GM19438 (cell line): ENCODE results near the gene PLEKHA8.

Experiments
- ATAC-seq: cut with Tn5 transposase; IDR thresholded peaks from one replicate; pipeline ENCODE4 v1.9.1; 2021; ENCODE audit warnings: low read depth; ENCODE audit not compliant: unreplicated experiment

Gene PLEKHA8

DNA sequence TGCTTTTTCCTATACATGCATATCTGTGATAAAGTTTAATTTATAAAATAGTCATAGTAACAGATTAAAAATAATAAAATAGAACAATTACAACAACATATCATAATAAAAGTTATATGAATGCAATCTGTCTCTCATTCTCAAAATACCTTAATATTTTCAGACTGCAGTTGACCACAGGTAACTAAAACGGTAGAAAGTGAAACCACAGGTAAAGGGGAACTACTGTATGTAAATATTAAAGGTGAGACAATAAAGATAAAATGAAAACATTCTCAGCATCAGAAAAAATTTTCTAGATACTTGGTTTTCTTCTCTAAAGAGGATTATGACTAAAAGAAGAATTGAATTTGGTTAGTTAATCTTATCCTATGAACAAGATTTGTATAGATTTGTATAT lies 7.7 kb upstream of the PLEKHA8 start:
- ATAC-seq, result no peak

DNA sequence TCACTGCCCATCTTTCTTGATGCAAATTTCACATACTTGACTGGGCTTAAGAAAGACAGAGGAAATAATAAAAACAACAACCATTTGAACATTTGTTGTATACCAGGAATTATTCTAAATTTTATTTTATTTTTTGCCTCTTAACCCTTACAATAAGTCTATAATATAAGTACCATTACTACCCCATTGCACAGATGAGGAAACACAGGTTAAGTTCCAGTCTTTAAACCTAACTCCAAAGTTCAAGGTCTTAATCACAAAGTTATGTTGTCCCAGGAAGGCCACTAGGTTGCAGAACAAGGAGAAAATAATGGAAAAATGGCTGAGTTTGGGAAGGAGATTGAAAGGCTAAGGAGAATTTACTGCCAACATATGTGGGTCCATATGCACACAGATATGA lies 5.2 kb upstream of the PLEKHA8 start:
- ATAC-seq, result no peak

DNA sequence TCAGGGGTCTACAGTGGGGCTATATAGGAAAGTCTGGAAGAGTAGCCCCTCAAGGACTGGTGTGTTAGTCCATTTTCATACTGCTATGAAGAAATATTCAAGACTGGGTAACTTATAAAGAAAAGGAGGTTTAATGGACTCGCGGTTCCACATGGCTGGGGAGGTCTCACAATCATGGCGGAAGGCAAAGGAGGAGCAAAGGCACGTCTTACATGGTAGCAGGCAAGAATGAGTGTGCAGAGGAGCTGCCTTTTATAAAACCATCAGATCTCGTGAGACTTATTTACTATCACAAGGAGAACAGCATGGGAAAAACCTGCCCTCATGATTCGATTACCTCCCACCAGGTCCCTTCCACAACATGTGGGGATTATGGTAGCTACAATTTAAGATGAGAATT lies 4.7 kb upstream of the PLEKHA8 start:
- no peak for ATAC-seq

DNA sequence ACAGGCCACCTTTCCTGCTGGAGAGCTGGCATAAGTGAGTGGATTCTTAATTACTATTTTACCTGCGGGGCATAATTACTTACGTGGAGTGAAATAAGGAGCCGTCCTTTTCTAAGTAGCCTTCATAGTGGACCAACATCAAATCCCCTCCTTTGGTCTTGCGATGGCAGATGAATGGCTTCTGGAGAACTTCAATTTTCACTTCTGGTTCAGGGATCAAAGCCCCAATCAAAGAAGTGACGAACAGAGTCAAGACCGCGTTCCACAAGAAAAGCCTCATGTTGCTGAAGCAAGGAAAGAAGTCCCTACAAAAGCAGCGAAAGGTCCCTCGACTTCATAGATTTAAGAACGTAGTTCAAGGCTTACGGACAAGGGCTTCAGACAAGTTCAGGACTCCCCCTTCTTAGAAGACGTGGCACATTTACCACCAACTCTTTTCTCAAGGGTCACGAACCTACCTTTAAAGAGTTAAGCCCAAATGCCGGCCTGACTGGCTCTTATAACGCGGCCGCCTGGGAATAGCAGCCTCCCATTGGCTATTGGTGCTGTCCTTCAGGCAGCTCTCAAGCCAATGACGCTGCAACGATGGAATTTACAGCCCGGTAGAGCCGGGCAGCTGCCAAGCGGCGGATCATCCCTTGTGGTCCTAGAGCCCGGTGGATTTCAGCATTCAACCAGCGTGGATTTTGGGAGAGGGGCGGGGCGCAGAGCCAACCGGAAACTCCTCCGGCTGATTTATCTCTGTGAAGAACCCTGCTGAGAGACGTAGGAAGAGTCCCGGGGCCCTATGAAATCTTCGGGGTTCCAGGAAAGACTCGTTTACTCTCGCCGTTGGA lies 1.8 kb upstream of the PLEKHA8 start, which contains the start of gene FKBP14:
Gene FKBP14, minus strand, starts transcription at position 474 of the 836 bp plus-strand sequence. Its CDS starts 194 bp downstream, at position 280.
- ATAC-seq, result peak; percentile 64

DNA sequence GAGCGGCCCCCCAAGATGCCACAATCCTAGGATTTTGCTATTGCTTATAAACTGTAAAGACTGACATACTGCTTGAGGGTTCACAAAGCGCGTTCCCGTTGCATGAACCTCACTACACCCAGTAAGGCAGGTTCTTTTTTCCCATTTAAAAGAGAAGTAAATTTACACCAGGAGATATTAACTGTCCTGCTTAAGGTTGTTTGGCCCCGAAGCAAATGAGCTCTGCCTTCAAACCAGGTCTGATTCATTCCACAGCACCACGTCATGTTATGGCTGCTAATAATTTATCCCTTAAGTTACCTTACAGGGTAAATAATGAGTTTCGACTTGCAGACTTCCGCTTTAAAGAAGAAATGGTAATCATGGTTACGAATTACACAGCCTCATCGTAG lies 1.2 kb upstream of the PLEKHA8 start:
- no peak for ATAC-seq

DNA sequence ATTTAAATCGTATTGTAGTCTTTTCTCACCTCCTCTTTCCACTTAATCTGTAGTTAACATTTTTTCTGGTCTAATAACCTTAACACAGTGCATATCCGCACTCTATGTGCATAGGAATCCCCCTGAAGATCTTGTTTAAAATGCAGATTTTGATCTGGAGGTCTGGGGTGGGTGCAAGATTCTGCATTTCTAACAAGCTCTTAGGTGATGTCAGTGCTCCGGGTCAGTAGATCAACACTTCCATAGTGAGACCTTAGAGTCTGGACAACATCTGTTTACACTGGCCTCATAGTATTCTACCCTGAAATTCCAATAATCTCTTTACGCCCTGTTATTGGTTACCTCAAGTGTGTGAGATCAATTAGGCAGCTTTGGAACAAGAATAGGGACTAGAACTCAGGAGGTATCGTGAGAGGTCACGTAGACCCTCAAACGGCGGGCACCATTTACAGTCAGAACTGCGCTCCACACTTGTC lies 434 bp upstream of the PLEKHA8 start:
- peak; percentile 0 for ATAC-seq

DNA sequence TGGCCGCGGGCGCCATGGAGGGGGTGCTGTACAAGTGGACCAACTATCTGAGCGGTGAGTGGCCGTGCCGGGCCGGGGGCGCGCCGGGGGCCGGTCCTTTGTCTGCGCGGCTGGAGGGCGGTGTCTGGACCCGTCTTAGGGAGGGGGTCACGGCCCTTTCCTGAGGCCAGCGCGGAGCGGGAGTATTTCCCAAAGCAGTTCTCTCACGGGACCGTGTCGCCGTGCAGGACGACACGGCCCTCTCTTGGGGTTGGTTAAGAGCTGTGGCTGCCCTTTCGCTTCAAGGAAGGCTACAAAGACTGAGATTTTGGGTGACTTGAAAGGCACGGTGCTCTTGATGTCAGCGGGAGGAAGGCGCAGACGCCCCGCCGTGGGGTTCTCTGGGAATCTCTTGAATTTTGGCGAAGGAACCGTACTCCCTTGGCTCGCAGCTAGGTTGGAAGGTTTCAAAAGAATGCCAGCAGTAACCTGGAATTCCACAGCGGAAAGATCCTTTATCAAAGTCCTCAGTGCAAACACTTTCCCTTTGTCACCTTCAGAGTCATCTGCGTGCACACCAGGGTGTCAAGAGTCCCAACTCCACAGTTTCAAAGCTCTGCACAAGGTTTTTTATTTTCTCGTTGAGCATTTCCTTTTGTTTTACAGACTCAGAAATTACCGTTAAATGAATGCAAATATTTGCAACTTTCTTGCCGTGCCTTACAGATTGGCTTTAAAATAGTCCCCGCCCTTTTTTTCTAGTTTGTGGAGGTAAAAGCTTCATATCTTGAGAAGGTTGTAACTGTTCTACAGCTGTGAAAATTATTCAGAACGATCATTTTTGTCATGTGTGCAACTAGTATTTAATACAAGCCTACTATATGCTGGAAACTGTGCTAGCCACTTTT lies 780 bp downstream of the PLEKHA8 start:
- ATAC-seq, result peak; percentile 19

DNA sequence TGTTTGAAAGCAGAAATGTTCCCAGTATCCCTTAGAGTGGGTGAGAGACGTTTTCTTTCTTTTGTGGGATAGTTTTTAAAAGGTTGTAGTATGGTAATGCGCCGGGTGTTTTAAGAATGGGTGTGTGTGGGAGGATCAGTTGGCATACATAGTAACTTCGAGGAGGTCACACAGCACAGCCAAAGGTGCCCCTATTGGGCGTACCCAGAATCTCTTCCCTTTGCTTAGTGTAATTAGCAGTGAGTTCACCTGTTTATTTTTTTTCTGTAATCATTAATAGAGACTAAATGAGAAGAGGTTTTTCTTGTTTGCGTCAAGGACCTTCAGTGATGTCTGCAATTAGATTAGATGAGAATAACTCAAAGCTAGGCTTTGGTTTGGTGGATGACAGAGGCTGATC lies 1.5 kb downstream of the PLEKHA8 start:
- ATAC-seq, result no peak

DNA sequence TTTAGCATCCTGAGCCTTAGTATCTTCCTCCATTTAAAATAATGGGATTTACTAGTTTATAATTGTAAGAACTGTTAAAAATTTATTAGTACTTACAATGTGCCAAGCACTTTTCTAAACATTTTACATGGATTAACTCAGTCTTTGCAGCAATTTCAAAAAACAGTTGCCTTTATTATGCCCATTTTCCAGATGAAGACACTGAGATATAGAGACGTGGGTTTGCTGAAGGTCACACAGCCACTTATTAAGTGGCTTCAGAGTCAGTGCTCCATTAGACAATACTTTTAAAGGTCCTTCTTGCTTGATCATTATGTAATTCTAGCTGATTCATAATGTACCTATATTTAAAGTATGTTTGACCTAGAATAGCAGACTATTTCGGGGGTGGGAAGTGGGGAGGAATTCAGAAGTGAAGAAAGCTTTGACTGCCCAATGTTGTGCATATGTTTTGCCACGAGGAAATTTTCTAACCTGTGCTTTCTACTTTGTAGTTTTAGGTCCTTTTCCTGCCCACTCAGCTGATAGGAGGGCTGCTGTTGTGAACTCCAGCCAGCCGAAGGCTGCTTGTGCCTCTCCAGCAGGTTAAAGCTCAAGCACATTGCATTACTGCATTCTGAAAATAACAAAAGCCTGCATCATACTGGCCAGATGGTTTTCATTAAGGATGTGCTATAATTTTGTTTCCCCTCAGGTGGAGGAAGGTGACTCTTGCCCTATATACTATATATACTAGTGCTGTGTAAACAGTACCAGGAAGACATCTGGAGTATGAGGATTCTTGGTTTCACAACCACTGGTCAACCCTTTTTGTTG lies 4.3 kb downstream of the PLEKHA8 start:
- ATAC-seq, result no peak

DNA sequence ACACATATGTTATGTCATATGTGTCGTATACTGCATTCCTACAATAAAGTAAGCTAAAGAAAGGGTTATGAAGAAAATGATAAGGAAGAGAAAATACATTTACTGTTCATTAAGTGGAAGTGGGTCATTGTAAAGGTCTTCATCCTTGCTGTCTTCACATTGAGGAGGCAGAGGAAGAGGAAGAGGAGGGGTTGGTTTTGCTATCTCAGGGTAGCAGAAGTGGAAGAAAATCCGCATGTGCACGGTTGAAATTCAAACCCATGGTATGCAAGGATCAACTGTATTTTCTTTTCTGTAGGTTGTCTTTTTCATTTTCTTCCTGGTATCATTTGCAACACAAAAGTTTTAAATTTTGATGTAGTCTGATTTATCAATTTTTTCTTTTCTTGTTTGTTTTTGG lies 6.3 kb downstream of the PLEKHA8 start:
- ATAC-seq, result no peak

DNA sequence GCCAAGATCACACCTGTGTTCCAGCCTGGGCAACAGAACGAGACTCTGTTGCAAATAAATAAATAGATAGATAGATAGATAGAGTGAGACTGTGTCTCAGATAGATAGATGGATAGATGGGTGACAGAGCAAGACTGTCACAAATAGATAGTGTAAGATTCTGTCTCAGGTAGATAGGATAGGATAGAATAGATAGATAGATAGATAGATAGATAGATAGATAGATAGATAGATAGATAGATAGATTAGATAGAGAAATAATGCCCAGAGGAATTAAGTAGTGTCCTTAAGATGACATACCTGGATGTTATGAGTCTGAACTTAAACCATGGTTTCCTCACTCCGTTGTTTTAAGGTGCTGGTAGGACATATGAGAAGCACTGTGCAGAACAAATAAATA lies 8.0 kb downstream of the PLEKHA8 start:
- no peak for ATAC-seq

DNA sequence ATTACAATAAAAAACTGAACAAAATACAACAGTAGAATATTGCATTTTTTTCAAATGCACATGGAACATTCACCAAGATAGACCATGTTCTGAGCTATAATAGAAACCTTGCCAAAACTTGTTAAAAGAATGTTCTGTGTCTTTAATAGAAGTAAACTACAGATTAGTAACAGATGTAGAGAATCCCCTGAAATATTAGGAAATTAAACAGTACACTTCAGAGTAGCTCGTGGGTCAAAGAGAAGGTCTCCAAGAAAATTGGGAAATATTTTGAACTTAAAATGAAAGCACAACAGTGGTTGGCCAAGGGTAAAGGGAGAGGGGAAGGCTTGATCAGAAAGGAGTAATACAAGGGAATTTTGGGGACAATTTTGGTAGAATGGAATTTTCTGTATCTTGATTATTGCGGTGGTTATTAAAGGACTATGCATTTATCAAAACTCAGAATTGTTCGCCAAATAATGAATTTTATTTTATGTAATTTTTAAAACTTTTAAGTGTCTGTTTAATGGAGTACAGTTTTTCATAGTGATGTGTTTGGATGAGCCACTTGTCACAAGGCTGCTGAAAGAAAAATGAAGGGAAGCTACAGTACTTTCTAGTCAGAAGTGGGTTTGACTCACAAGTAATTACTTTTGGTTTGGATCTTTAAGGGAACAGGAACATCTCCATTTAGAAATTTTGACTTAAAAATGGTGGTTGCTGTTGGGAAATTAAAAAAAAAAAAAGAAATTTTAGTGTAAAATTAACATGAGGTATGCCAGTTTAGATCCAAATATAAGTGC lies 10.2 kb downstream of the PLEKHA8 start:
- no peak for ATAC-seq

DNA sequence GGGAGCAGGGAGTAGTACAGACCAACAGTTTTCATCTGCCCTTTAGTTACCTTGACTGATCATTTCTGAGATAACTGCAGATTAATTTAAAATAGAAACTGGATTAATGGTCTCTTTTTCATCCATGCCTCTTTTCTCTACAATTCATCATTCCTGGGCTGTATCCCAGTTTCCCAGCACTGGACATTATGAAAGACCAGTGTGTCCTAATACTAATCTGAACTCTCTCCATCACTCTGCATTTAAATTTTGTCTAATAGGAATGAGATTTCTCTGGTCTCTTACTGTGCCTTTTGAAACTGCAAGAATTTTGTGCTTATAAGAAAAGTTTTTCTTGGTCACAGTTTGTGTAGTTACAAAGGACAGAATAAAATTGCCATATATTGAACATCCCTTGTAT lies 12.7 kb downstream of the PLEKHA8 start:
- no peak for ATAC-seq

DNA sequence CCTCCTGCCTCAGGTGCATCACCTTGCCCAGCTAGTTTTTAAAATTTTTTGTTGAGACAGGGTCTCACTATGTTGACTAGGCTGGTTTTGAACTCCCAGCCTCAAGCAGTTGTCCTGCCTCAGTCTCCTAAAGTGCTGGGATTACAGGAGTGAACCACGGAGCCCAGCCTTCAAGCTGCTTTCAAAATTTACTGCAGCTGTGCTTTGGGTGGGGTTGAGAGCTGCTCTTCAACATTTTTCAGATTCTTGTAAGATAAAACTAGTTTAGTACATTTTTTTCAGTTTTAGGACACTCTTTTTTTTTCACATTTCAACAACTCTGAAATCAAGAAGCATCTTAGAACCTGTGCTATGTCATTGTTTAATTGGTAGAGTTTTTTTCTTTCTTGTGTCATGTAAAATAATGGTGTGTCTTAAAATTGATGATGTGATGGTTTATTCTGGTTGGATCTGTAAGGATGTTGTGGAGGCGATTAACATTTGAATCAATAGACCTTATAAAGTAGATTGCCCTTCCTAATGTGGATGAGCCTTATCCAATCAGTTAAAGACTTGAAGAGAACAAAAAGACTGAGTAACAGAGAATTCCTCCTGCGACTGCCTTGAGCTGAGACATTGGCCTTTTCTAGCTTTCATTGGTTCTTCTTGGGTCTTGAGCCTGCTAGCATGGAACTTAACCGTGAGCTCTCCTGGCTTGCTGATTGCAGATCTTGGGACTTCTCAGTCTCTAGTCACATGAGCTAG lies 13.5 kb downstream of the PLEKHA8 start:
- ATAC-seq, result no peak

DNA sequence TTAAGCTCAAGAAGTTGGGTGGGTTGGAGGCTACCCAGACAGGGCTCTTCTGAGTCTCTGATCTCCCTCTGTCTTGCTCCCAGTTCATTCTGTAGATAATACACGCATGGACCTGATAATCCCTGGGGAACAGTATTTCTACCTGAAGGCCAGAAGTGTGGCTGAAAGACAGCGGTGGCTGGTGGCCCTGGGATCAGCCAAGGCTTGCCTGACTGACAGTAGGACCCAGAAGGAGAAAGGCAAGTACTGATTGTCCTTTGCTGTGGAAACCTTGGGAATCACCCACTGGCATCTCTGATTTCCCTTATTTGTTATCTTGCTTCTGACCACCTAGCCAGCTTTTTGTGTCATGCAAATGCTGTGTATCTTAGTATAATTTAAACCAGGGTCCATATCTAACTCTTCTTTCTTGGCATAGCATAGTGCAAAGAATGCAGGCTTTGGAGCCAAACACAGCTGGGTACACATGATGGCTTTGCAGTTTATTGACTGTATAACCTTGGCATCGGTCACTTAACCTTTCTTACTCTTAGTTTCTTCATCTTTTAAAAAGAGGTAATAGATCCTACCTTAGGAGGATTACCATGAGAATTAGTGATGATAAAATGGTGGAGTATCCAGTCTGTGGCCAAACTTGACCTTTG lies 18.0 kb downstream of the PLEKHA8 start:
- ATAC-seq, result no peak

DNA sequence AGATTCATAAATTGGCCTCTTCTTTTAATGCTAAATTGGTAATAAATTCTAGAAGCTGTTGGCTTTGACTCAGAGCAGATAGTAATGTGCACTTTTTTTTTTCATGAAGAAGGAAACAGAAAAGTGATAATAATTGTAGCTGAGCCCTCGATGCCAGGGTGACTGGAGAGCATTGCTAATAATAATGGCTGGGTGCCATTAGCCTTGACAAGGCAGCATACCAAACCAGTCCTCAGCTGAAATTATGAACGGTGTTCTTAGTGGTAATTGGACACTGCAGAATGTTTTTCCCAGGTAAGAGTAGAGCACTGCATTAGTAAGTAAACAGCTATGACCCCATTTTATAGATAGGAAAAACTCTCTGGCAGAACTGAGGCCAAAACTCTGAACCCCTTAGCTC lies 18.9 kb downstream of the PLEKHA8 start:
- no peak for ATAC-seq

DNA sequence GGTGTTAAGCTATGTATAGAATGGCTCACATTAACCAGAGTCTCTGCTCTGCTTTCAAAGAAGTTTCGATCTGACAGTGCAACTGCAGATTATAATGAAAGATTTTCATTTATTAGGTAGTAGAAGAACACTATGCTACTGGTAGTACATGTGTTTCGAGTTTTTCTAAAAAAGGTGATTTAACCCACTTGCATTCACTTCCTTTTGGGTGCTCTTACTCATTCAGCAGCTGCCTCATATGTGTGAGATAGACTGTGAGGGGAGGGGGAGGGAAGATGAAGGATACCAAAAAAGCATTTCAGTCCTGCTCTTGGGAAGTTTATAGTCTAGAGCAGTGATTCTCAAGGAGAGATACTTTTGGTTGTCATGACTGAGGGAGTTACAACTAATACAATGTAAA lies 20.4 kb downstream of the PLEKHA8 start:
- ATAC-seq, result no peak

DNA sequence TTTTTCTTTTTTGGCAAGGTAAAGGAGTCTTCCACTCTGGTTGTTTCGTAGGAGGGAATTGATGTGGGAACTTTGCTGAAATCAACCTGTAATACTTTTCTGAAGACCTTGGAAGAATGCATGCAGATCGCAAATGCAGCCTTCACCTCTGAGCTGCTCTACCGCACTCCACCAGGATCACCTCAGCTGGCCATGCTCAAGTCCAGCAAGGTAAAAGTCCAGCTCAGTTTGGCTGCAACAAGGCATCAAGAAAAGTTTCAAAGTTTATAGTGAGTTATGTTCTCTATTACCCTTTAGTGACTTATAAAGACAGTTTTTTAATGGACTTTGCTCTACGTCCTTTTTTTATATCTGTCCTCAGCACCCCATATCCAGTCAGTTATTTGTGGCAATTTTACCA lies 21.0 kb downstream of the PLEKHA8 start:
- no peak for ATAC-seq

DNA sequence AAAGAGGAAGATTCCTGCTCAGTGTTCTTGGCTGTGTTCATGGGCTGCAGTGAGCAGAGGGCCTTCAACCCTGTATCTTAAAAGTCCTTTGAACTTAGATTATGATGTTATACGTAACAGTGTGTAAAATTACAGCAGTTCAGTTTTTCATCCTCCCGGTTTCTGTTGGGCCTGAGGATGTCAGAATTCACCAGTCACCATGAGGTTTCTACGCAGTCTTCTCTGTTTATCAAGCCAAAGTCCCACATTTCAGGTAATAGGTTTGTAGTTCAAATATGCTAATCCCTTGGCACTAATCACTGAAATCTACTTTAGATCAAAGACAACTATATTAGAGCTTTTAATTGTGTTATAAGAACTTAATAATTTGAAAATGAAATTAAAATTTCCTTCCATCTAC lies 24.9 kb downstream of the PLEKHA8 start:
- no peak for ATAC-seq
